HG02943 (cell line): ENCODE data around the gene MYO18B.

Experiments
- ATAC-seq: cut with Tn5 transposase; IDR thresholded peaks from one replicate; pipeline ENCODE4 v1.9.1; 2021; ENCODE audit warnings: mild to moderate bottlenecking, low read depth, moderate library complexity; ENCODE audit not compliant: unreplicated experiment

The MYO18B gene

GRCh38 chr22:25772288-25772687, 30.3 kb downstream of the MYO18B start:
- ATAC-seq: no peak

GRCh38 chr22:25774575-25775026, 32.6 kb downstream of the MYO18B start:
- ATAC-seq: no peak

GRCh38 chr22:25775531-25775930, 33.5 kb downstream of the MYO18B start:
- ATAC-seq: no peak

GRCh38 chr22:25777411-25777810, 35.4 kb downstream of the MYO18B start:
- no peak for ATAC-seq

- no peak for ATAC-seq
These were observed 35.9 kb downstream of the MYO18B start for GRCh38 chr22:25777870-25778269.

- no peak for ATAC-seq
These were observed 37.4 kb downstream of the MYO18B start for GRCh38 chr22:25779426-25779825.

GRCh38 chr22:25779890-25780289, 37.9 kb downstream of the MYO18B start:
- ATAC-seq: no peak

GRCh38 chr22:25780673-25781072, 38.7 kb downstream of the MYO18B start:
- no peak for ATAC-seq

GRCh38 chr22:25781801-25782200, 39.8 kb downstream of the MYO18B start:
- no peak for ATAC-seq

GRCh38 chr22:25782831-25783230, 40.8 kb downstream of the MYO18B start:
- ATAC-seq: no peak

- no peak for ATAC-seq
These were observed 41.9 kb downstream of the MYO18B start for GRCh38 chr22:25783856-25784255.

GRCh38 chr22:25786165-25786564, 44.2 kb downstream of the MYO18B start:
- ATAC-seq: no peak

GRCh38 chr22:25791556-25791955, 49.6 kb downstream of the MYO18B start:
- no peak for ATAC-seq

GRCh38 chr22:25795478-25795877, 53.5 kb downstream of the MYO18B start:
- no peak for ATAC-seq

- ATAC-seq: no peak
These were observed 55.7 kb downstream of the MYO18B start for GRCh38 chr22:25797498-25798290.

GRCh38 chr22:25800766-25801165, 58.8 kb downstream of the MYO18B start:
- ATAC-seq: no peak

GRCh38 chr22:25802018-25802417, 60.0 kb downstream of the MYO18B start:
- ATAC-seq: no peak

- no peak for ATAC-seq
These were observed 62.7 kb downstream of the MYO18B start for GRCh38 chr22:25804676-25805075.

GRCh38 chr22:25806579-25806978, 64.6 kb downstream of the MYO18B start:
- ATAC-seq: no peak

GRCh38 chr22:25814685-25815084, 72.7 kb downstream of the MYO18B start:
- ATAC-seq: no peak

GRCh38 chr22:25815561-25815960, 73.6 kb downstream of the MYO18B start:
- ATAC-seq: no peak

GRCh38 chr22:25816522-25817059, 74.6 kb downstream of the MYO18B start:
- ATAC-seq: no peak
